Karpas-422 (cell line): ENCODE results near the gene ACOX2. TPM values are rescaled to one million over a fixed set of nuclear protein-coding genes. Genes with fewer than 3 reads are reported as not detected.

Source experiments
- DNase-seq: peaks from one replicate; pipeline ENCODE4 v3.0.0-alpha.2; 2015
- H2AFZ ChIP-seq: fragments of 200-600 bp; sonication (generic); 2 replicates; pipeline ENCODE4 v1.6.1; 2014; ENCODE audit warnings: antibody characterized with exemption, low read length, mixed read lengths
- H3K27ac ChIP-seq: fragments of 200-600 bp; sonication (generic); 2 replicates; pipeline ENCODE4 v1.5.1; 2014; ENCODE audit warnings: mild to moderate bottlenecking, low read length, moderate library complexity
- H3K27me3 ChIP-seq: fragments of 200-600 bp; sonication (generic); 2 replicates; pipeline ENCODE4 v1.6.1; 2014; ENCODE audit warnings: low read length, mixed read lengths
- H3K36me3 ChIP-seq: fragments of 200-600 bp; sonication (generic); 2 replicates; pipeline ENCODE4 v1.6.1; 2014; ENCODE audit warnings: low read length, mixed read lengths; ENCODE audit not compliant: insufficient read depth
- H3K4me1 ChIP-seq: fragments of 200-600 bp; sonication (generic); 2 replicates; pipeline ENCODE4 v1.6.1; 2014; ENCODE audit warnings: mild to moderate bottlenecking, low read length, mixed read lengths
- H3K4me2 ChIP-seq: fragments of 200-600 bp; sonication (generic); 2 replicates; pipeline ENCODE4 v1.6.1; 2014; ENCODE audit warnings: low read length, low read depth, mild to moderate bottlenecking; ENCODE audit not compliant: poor library complexity, severe bottlenecking
- H3K4me3 ChIP-seq: fragments of 200-600 bp; sonication (generic); 2 replicates; pipeline ENCODE4 v1.5.1; 2014; ENCODE audit warnings: mild to moderate bottlenecking, antibody characterized with exemption, low read length, mixed read lengths
- H3K79me2 ChIP-seq: fragments of 200-600 bp; sonication (generic); 2 replicates; pipeline ENCODE4 v1.6.1; 2014; ENCODE audit warnings: mild to moderate bottlenecking, low read length, mixed read lengths
- H3K9ac ChIP-seq: fragments of 200-600 bp; sonication (generic); 2 replicates; pipeline ENCODE4 v1.6.0; 2014; ENCODE audit warnings: low read length
- H3K9me2 ChIP-seq: fragments of 200-600 bp; sonication (generic), shearing (Covaris generic); replicated peaks from 2 replicates; pipeline ENCODE4 v1.6.0; 2014; ENCODE audit warnings: mild to moderate bottlenecking, low read length, moderate library complexity; ENCODE audit not compliant: insufficient read depth
- H3K9me3 ChIP-seq: fragments of 300-700, 200-600 bp; sonication (generic); 2 replicates; pipeline ENCODE4 v1.6.1; 2014; ENCODE audit warnings: low read length, mixed read lengths
- H4K20me1 ChIP-seq: fragments of 200-600 bp; sonication (generic); 2 replicates; pipeline ENCODE4 v1.6.1; 2014; ENCODE audit warnings: mild to moderate bottlenecking, antibody characterized with exemption, low read length, low read depth; ENCODE audit not compliant: insufficient read depth
- total RNA-seq: library from RNA; depleted of rRNA; stranded (reverse); fragments of >200 nt; shearing (Covaris generic); gene quantifications from 2 replicates; pipeline ENCODE4 v1.2.3, GENCODE V29; 2014; ENCODE audit warnings: low replicate concordance

Gene ACOX2
- total RNA-seq, 1 experiment from 2014 or later: not detected

DNA sequence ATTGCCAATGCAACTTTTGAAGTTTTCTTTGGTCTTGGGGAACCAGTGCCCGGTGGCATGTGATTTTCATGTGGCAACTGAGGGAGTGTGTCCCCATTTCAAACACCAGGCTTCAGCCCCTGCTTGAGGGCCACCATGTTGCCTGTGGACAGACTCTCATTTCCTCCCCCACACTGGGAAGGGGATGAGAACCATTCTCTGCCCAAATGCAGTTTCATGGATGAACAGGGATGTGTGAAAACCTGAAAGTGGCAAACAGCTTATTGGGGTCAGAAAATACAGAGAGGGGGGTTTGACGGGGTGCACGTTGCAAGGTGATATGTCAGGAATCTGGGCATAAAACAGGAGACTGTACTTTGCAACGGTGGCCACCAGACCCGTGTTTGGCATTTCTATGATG lies 33.9 kb upstream of the ACOX2 start:
- H3K79me2 ChIP-seq: no peaks in the 10 kb centered on the region
- H3K9ac ChIP-seq: no peak overlapping the region
- no peaks in the 10 kb centered on the region for H3K9me2 ChIP-seq
- H3K4me2 ChIP-seq: no peak overlapping the region
- no peak overlapping the region for H3K27ac ChIP-seq
- H3K4me1 ChIP-seq: peaks cover 6% of the 10 kb centered on the region
- no peaks in the 10 kb centered on the region for H3K36me3 ChIP-seq
- H3K9me3 ChIP-seq: no peaks in the 10 kb centered on the region
- H4K20me1 ChIP-seq: no peaks in the 10 kb centered on the region
- no peak overlapping the region for H2AFZ ChIP-seq
- H3K27me3 ChIP-seq: no peaks in the 10 kb centered on the region
- no peak for DNase-seq
- H3K4me3 ChIP-seq: no peak overlapping the region

DNA sequence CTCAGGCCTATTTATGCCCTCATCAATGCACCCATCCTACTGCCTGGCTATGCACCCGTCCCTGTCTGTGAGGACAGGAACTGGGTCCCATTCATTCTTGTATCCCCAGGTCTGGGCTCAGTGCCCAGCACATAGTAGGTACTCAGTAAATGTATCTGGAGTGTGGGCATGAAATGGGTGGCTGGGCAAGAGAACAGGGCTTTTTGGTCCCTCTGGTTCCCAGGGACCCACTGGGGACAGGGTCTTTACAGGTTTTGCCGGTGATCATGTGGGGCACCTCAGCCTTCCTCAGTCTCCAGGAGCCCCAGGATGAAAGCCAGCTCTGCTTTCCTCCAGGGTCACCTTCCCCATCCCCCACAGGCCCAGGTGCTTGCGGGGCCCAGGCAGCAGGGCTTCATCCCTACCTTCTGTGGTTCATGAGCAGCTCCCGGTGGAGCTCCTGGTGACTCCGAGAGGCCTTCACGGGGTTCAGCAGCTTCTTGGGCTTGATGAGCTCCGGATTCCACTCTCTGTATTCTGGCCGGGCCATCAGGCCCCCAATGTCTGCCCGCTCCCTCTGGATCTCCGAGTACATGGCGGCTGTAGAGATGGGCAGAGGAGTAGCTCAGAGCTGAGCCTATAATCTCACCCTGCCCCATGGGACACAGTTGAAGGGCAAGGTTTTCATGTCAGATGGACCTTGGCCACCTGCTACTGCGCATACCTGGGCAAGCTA lies 32.5 kb upstream of the ACOX2 start:
- Histone ChIP-seq H3K27ac (no peak overlapping the region), H3K4me2 (peak overlapping the region; percentile 57), H2AFZ (0 out of 2 replicates have a peak overlapping the region, but pooled peaks have one; percentile 70)

DNA sequence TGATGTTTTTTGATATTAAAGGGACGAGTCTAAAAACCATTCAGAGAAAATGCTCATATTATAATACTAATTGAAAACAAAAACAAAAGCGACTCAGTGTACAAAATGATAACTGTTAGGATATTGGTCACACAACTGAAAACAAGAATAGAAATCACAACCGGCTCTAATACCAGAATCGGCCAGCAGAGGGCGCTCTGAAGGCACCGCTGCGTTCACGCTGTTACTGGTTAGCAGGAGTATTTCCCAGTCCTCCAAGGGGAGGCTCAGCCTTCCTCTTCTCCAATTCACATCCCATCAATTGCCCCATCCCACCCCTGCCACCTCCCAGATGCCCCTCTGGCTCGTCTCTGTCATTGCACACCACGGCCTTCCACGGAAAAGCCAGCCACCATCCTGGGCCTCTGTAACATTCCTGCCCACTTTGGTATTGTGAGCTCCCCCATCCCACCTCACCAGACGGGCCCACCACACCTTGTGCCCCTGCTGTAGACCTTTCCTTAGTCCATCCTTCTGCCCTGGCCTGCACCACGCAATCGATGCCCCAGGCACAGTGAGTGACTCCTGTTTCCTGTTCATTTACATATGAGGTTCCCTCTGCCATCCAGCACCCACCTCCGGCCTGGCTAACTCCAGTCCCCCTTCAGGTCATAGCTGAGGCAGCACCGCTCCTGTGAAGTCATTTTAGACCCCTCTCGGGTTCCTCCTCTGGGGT lies 31.7 kb upstream of the ACOX2 start:
- Histone ChIP-seq H3K4me3 (peak overlapping the region; percentile 37; the same call in 1 of the 2 replicates), H3K4me2 (peak overlapping the region; percentile 57), H3K27ac (no peak overlapping the region), H3K9me2 (no peaks in the 10 kb centered on the region), H3K9ac (peak overlapping the region; percentile 40; the same call in 1 of the 2 replicates), H3K9me3 (no peaks in the 10 kb centered on the region), H3K27me3 (no peaks in the 10 kb centered on the region), H4K20me1 (no peaks in the 10 kb centered on the region), H2AFZ (peak overlapping the region; percentile 70; the same call in 1 of the 2 replicates), H3K36me3 (no peaks in the 10 kb centered on the region), H3K79me2 (no peaks in the 10 kb centered on the region), H3K4me1 (peaks cover 6% of the 10 kb centered on the region)
- peak; percentile 86 for DNase-seq

More for the DNA sequence above, 32.5 kb upstream of the ACOX2 start:
- Histone ChIP-seq H3K4me3 (no peak overlapping the region), H3K4me1 (peaks cover 6% of the 10 kb centered on the region), H3K27me3 (no peaks in the 10 kb centered on the region), H3K9me2 (no peaks in the 10 kb centered on the region), H3K79me2 (no peaks in the 10 kb centered on the region), H3K9me3 (no peaks in the 10 kb centered on the region), H4K20me1 (no peaks in the 10 kb centered on the region), H3K9ac (no peak overlapping the region), H3K36me3 (no peaks in the 10 kb centered on the region)
- no peak for DNase-seq

DNA sequence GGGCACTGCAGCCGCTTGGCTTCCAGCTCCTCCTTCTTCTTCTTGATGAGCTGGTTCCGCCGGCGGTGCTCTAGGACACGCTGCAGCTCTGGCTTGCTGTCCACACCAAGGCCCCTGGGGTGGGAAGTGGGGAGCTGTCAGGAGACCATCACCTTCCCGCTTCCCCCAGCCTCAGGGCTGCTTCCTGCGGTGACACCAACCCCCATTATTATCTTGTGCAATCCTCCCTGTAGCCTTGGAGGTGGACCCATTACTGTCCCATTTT lies 30.2 kb upstream of the ACOX2 start:
- Histone ChIP-seq H3K4me1 (peaks cover 6% of the 10 kb centered on the region), H3K9me3 (no peaks in the 10 kb centered on the region), H3K4me3 (no peak overlapping the region), H3K4me2 (no peak overlapping the region), H3K36me3 (no peaks in the 10 kb centered on the region), H3K9me2 (no peaks in the 10 kb centered on the region), H2AFZ (no peak overlapping the region), H3K27ac (no peak overlapping the region), H3K27me3 (no peaks in the 10 kb centered on the region), H3K9ac (no peak overlapping the region), H3K79me2 (no peaks in the 10 kb centered on the region), H4K20me1 (no peaks in the 10 kb centered on the region)
- no peak for DNase-seq

DNA sequence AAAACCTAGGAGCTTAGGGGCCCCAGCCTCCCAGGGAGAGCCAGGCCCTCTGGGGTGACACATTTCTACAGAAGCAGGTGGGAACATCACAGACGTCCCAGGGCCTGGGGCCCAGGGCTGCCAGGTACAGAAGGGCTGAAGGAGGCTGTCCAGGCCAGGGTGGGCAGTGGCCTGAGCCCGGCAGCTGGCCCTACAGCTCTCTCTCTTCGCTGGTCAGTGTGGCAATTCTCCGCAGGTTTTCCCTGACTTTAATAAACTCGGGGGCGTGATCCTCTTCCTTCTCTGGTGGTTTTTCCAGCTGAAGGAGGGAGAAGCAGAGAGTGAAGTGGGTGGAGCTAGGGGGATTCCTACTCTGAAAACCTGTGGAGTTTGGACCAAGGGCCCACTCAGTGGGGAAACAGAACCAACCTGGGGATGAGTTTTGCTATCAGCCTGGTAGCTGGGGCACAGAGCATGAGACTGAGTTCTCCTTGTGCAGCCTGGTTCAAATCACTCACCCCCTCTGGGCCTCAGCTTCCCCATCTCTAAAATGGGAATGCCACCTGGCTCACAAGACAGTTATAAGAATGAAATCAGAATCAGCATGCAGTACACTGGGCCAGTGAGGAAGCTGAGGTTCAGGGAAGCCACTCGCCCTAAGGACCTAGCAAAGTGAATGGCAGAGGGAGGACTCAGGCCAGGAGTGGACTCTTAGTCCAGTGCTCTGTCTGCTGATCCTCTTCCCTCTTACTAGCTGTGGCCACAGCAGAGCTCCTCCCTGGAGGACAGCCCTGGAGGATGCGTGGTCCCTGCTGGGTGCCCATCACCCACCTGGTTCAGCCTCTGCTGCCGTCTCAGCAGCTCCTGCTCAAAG lies 29.6 kb upstream of the ACOX2 start:
- no peaks in the 10 kb centered on the region for H3K9me3 ChIP-seq
- no peaks in the 10 kb centered on the region for H3K79me2 ChIP-seq
- H3K27ac ChIP-seq: no peak overlapping the region
- no peak for DNase-seq
- H3K9me2 ChIP-seq: no peaks in the 10 kb centered on the region
- no peak overlapping the region for H2AFZ ChIP-seq
- H3K4me2 ChIP-seq: no peak overlapping the region
- H3K36me3 ChIP-seq: no peaks in the 10 kb centered on the region
- H4K20me1 ChIP-seq: no peaks in the 10 kb centered on the region
- peaks cover 6% of the 10 kb centered on the region for H3K4me1 ChIP-seq
- H3K27me3 ChIP-seq: no peaks in the 10 kb centered on the region
- H3K4me3 ChIP-seq: no peak overlapping the region
- H3K9ac ChIP-seq: no peak overlapping the region

DNA sequence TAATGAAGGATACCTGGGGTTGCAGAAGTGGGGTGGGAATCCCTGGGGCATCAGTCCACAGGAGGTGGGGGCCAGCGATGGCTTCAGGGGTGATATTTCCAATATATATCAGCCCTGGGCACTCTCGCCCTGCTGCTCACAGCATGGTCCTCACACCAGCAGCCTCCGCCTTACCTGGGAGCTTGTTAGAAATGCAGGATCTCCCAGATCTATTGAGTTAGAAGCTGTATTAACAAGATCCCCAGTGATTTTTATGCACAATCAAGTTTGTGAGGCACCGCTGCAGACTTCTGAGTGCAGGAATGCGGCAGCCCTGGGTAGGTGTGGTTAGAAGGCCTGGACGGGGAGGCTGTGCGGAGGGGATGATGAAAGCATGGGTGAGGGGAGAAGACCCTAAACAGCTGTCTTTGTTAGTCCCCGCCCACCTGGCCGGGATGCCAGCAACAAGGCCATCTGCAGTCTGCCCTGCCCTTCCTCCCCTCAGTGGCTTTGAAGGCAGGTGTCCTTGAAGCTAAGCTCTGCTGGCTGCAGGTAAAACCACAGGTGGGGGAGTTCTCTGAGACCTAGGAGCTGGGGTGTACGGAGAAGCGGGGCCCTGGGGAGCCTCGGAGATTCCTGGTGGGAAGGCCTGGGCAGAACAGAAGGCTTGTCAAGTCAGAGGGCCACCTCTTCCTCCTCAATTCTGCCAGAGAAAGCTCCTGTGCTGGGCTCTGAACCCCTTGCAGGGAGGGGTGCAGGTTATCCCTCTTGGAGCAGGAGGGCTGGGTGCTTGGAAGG lies 28.8 kb upstream of the ACOX2 start:
- Histone ChIP-seq H2AFZ (no peak overlapping the region), H3K9ac (no peak overlapping the region), H3K9me3 (no peaks in the 10 kb centered on the region), H3K4me2 (no peak overlapping the region), H3K36me3 (no peaks in the 10 kb centered on the region), H3K4me1 (peaks cover 6% of the 10 kb centered on the region), H3K27me3 (no peaks in the 10 kb centered on the region), H3K79me2 (no peaks in the 10 kb centered on the region), H3K4me3 (no peak overlapping the region), H3K27ac (no peak overlapping the region), H4K20me1 (no peaks in the 10 kb centered on the region), H3K9me2 (no peaks in the 10 kb centered on the region)
- no peak for DNase-seq

DNA sequence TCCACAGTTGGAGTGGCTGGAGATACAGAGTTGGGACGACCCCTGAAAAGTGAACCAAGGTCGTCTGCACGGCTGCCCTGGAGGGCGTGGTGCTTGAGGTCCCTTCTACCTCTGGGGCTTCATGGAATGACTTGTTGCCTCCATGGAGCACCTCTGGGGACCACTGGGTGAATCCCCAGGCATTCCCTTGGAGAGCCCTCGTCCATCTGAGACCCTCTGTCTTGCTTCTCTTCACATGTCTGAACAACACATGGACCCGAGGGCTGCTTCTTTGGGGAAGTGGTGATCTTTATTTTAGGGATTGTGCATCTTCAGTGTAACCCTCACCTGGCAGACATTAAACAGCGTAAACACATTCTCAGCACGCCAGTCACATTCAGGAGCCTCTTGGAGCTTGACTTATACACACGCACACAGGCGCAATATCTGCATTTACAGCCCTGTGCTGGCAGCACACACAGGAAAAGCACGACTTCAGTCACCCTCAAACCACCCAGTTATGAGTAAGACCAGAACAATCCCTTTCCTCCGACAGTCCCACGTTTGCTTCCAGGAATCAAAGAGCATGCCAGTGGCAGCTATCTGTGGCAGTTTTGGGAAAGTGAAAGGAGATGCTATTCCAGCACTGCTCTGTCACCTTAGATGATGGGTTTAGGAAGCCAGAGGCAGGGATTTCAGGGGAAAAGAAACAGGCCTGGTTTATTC lies 27.6 kb upstream of the ACOX2 start:
- Histone ChIP-seq H3K4me1 (peaks cover 6% of the 10 kb centered on the region), H3K27me3 (no peaks in the 10 kb centered on the region), H2AFZ (no peak overlapping the region), H3K4me3 (no peak overlapping the region), H3K9me3 (no peaks in the 10 kb centered on the region), H3K4me2 (no peak overlapping the region), H3K36me3 (no peaks in the 10 kb centered on the region), H3K9me2 (no peaks in the 10 kb centered on the region), H4K20me1 (no peaks in the 10 kb centered on the region), H3K9ac (no peak overlapping the region), H3K27ac (no peak overlapping the region), H3K79me2 (no peaks in the 10 kb centered on the region)
- no peak for DNase-seq
